Activated T-cell treated with anti-CD3 and anti-CD28 coated beads, Interleukin-2, amount 50 U/mL, for 48 hours (primary cell): ENCODE data around the gene FRMD4A.
"Not testable (repeated sequence)": the region's sequence is repeated elsewhere in the genome, so short reads cannot be mapped to it uniquely, and the experiment has no call there.

ENCODE experiments used
- DNase-seq, 2 experiments: peaks; one replicate each; pipeline ENCODE4 v3.0.0-alpha.2; 2020

Gene FRMD4A

DNA sequence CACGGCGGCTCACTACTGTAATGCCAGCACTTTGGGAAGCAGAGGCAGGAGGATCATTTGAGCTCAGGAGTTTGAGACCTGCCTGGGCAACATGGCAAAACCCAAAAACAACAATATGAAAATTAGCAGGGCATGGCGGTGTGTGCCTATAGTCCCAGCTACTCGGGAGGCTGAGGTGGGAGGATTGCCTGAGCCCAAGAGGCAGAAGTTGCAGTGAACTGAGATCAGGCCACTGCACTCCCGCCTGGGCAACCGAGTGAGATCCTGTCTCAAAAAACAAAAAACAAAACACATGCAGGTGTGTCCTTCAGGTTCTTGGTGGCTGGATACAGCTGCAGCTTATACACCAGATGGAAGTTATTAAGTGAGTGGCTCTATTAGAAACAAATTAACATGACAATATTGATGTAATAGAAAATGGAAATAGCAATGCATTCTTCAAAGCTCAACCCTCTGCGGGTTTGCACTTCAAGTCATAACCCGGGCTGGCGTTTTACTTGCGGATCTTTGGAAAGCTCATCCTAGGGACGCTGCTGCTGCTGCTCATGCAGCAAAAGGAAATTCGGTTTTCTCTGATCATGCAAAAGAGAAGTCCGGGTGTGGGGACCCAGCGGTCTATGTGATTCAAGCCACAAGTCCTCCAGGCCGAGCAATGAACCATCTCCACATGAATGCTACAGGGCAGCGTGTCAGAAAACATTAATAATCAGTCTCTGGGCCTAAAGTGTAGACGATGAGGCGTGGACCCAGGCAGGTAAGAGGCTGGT is 462.0 kb downstream of the FRMD4A start:
- no peak for DNase-seq

DNA sequence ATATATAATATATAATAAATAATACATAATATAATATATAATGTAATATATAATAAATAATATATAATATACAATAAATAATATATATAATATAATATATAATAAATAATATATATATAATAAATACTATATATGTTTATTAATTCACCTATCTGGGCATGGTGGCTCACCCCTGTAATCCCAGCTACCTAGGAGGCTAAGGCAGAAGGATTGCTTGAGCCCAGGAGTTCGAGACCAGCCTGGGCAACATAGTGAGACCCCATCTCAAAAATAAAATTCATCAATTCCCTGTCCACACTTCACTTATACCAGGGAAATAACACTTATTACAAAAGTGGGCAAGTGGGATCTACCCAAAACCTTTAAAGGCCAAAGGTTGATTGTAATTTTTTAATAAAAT is 462.9 kb downstream of the FRMD4A start:
- DNase-seq, result no peak

DNA sequence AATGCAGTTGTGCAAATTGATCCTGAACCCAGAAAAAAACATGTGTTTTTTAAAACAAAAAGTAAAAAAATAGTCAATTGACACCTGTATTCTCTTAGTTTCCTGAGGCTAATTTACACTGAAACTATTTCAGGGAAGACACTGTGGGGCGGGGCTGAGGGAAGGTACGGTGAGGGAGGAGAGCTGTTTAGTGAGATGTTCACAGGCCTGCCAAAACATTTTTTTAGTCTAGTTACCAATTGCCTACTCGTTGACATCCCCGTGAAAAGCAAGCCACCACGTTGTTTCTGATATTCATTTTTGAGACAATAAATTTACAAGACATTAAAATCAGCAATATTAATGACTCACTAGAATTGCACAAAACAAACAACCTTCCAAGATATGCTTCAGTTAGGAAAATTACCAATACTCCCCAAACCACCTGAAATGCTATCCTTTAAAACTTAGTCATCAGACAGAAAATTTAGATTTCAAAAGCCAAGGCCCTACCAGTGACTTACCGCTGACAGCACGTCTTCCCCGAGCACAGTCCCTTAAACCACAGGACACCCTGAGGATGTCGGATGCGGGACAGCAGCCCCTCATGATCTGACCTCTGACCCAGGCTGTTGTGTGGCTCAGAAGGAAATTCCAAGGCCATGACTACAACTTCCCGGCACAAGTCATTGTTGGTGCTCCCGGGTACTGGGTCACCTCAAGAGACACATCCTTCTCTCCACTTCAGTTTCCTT is 464.8 kb downstream of the FRMD4A start:
- DNase-seq, result no peak

DNA sequence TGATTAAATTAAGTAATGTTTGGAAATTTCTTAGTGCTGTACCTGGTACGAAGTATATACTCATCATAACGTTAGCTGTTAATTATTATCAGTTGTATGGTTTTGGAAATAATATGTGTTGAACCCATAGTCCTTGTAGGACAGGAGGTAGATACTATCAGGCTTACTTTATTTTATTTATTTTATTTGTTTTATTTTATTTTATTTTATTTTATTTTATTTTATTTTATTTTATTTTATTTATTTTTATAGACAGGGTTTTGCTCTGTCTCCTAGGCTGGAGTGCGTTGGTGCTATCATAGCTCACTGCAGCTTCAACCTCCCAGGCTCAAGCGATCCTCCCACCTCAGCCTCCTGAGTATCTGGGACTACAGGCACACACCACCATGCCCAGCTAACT is 465.5 kb downstream of the FRMD4A start:
- not testable (repeated sequence) for DNase-seq

DNA sequence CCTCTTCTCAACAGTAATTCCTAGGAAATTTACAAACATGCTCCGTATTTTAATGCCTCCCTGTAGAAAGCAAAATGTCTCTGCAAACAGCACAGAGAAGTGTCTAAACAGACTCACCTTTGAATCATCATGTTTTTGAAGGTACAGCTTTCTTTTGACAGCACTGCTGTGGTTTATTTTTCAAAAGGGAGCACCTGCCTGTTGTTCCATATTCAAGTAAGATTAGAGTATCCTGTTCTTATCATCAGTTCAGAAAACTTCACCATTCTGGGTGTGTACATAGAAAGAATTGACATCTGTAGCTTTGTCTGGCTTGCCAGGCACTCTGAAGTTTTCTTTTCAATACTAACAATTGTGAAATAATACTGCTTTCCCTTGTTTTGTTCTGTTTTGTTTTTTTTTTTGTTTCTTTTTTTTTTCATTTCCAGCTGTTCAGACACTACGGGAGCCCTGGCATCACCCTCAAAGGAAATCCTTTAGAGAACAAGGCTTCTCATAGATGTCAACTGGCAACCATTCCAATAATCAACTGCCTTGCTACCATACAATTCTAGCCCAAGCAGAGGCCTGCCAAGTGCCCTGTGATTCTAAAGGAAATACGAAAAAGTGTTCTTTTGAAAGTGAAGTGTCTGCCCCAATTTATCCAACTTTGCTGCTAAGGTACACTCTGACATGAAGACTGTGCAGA is 468.0 kb downstream of the FRMD4A start:
- no peak for DNase-seq

DNA sequence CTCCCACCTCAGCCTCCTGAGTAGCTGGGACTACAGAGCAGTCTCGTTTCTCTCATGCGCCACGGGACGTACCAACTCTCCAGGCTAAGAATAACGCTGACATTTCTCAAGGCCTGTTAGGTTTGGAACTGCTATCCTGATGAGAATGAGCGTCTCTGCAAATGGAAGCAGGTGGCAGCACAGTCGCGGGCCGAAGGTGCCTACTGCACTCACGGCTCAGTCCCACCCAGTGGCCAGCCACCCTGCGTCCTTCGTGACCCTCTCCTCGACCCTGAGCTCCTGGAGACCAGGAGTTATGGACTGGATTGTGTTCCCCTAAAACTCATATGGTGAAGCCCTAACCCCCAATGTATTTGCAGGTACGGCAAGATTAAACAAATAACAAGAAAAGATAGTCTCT is 469.8 kb downstream of the FRMD4A start:
- DNase-seq, result no peak

DNA sequence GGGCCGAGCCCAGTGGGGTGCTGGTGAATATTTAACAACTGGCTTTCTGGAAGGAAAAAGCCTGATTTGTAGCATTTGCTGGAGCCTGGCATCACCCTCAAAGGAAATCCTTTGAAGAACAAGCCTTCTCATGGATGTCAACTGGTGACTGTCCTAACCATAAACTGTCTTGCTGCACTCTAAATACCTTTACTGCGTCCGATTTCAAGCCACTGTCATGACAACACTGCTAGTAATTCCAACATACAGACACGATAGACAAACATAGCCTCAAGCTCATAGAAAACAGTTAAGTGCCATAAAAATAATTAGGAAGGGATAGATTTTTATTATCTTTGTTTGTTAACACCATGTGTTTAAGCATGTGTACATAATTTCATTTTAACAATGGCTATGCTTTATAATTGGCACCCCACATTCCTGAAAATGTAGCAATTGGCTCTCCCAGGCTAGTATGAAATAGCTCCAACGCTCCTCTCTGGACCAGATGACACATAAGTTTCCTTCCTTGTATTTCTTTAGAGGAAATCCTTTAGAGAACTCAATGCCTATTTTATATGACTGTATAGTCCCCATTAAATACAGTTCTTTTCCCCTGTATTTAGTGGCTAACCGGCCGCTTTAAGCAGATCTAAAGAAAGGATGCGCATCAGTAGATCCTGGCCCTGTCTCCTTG is 470.6 kb downstream of the FRMD4A start:
- DNase-seq, result no peak

DNA sequence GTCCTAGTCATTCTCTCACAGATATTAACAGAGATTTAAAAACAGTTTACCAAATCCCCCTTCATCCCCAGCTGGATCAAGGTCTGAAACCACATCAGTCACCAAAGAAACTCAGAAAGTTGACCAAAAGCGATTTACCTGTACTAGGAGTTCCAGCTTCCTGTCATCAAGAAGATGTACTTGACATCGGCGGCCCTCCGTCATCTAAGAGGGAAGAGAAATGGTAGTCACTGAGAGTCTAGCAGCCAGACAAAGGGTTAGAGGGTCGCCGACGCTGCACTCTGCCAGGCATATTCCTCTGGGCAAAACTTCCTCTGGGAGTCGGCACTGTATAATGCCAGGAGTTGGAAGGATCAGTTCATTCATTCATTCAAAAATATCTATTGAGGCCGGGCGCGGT is 472.0 kb downstream of the FRMD4A start:
- DNase-seq, result no peak

DNA sequence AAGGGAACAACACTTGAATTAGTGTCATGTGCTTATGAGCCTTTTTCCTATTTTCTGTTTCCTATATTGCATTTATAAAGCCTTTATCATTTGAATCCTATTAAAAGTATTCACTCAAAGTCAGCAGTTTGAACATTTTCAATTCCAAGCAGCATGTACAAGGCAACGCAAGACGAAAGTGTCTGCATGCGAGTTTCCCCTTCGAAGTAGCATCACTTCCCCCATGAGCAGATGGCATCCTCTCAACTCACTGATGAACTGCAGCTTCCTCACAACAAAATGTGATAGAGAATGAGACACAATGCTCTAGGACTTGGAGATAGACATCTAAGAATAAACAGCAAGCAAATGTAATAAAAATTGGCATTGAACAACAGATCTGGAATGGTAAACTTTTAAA is 473.3 kb downstream of the FRMD4A start:
- DNase-seq, result no peak

DNA sequence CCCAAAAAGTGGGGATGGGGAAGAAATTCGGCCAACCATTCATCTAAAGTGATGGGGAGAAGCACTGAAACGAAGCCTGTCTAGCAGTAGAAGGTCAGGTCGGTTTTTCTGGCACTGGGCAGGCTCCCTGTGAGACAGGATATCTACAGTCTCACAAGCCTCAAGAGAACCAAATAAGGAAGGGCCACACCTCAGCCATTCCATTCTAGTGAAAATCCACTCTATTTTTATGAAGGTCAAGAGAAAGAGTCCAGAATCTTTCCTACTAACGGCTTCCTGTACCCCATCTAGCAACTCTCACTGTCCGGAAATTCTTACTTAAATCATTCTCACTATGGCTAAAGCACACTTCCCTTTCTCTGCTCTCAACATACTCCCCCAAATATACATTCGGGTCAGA is 476.9 kb downstream of the FRMD4A start:
- no peak for DNase-seq

DNA sequence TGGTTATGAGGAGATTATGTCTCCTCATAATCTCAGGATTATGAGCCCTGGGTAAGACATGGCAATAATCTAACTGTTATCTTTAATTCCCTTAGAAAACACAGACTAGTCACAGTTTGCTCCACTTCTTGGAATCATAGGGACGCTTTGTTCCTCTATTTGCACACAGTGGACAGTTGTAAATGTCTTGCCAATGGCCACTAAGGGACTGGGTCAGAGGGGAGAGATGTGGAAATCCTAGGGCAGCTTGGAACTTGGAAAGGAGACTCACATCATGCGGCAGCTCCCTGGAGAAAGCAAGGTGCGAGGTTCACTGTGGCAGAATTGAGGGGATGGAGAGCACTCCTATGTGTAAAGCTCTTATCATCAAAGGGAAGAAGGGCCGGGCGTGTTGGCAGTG is 477.9 kb downstream of the FRMD4A start:
- no peak for DNase-seq

DNA sequence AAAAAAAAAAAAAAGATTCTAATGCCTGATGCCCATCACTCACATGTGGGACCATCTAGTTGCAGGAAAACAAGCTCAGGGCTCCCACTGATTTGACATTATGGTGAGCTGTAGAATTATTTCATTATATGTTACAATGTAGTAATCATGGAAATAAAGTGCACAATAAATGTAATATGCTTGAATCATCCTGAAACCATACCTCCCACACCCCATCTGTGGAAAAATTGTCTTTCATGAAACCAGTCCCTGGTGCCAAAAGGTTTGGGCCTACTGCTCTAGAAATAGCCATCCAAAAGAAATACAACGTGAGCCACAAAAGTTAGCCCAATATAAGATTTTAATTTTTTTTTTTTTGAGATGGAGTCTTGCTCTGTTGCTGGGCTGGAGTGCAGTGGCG is 478.8 kb downstream of the FRMD4A start:
- no peak for DNase-seq

DNA sequence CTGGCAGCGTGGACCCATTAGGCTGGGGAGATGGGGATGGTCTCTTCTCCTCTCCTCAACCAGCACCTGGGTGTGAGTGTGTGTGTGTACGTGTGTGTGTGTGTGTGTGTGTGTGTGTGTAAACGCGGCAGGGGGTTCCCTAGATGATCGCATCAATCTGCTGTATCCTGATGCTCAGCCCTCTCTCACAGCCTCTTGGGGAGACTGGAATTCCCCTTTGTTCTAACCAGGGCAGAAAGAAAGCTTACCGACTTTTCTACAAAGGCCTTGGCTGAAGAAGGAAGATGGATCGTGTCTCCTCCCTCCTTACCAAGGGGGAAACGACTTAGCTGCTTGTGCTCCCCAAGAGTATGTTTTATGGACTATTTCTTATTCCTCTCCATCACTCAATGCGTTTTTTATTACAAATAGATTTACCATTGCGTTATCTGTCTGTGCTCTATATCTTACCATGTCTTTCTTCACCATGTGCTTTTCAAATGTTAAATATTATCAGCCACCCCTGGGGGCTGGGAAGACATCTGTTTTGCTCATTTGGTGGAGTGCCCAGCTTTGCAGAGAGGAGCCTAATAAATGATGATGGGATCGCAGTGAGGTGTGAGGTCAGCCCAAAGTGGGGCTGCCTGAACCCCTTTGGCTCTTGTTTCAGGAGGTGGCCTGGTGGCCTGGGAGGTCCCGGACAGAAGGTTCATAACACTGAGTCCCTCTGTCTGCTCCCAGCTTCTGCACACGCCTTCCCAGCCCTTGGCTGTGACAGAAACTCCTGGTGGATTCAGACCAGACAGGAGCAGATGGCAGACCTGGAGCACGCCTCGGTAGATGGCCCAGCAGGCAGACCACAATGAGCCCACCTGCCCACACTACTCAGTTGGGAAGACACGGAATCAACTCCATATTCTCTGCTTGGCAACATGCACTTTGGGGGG is 481.9 kb downstream of the FRMD4A start:
- DNase-seq, result no peak

DNA sequence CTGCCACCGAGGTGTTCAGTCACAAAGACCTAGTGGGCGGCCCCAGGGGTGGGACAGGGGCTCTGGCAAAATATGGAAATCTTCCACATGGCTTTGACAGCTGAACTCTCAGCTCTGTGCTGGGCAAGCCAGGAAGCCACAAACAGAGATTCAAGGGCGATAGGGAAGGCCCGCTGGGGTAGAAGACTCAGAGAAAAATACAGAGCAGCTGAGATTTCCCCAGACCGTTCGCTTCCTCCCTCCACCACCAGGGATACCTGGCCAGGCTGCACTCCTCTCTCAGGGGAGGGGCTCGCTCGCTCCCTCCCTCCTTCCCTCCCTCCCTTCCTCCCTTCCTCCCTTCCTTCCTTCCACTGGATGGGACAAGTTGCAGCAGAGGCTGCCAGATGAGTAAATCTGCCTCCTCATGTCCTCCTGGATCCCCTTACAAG is 483.5 kb downstream of the FRMD4A start:
- no peak for DNase-seq

DNA sequence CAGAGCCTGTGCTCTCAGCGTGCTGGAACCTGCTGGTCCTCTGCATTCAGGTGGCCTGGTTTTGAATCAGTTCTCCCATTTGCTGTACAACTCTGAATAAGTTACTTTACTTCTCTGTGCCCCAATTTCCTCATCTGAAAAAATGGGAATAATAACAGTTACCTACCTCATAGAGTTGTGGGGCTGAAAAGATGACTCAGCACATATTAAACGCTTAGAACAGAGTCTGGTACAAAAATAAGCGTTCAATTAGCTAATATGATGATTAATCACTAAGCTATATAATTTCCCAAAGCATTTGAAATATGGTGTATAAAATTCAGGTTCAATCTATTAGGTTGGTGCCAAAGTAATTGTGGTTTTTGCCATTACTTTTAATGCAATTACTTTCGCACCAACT is 484.8 kb downstream of the FRMD4A start:
- DNase-seq, result no peak

DNA sequence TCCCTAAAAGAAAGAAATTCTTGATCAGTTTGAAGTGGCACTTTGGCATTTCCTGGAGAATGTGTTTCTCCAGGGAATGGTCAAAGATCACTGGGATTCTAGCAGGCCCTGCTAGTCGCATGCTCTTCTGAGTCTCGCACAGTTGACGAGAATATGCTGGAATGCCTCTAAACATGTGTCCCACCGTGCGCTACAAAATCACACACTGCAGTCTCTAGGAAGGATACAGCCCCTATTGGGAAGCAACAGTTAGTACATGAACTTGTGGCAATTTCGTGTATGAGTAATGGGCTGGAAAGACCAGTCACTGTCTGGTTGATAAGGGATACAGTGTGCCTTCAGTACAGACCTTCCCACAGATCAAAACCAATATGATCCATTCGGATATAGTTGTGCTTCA is 486.1 kb downstream of the FRMD4A start:
- no peak for DNase-seq

DNA sequence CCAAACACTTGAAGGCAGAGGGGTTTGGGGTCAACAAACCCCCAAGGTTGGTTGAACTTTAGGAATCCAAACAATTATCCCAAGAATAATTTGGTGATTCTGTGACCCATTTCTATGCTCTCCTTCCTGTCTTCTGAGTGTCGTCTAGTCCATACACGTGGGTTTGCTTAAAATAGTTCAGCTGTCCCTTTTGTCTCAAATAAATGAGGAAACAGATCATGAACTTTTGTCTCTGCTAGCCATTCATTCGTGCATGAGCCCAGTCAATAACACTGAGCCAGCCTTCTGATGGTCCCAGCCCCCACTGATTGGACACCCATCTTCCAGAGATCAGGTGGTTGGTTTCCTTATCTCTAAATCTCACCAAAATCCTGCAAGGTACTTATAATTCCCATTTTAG is 488.6 kb downstream of the FRMD4A start:
- no peak for DNase-seq

DNA sequence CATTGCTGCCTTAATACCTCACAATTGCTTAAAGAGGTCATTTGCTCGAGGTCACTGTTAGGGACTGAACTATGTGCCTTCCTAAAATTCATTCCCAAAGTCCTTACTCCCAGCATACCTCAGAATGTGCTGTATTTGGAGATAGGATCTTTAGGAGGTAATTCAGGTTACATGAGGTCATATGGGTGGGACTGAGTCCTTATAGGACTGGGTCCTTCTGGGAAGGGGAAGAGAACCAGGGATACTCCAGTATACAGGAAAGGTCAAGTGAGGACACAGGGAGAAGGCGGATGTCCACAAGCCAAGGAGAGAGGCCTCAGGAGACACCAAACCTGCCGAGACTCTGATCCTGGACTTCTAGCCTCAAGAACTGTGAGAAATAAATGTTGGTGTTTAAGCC is 490.7 kb downstream of the FRMD4A start:
- no peak for DNase-seq

DNA sequence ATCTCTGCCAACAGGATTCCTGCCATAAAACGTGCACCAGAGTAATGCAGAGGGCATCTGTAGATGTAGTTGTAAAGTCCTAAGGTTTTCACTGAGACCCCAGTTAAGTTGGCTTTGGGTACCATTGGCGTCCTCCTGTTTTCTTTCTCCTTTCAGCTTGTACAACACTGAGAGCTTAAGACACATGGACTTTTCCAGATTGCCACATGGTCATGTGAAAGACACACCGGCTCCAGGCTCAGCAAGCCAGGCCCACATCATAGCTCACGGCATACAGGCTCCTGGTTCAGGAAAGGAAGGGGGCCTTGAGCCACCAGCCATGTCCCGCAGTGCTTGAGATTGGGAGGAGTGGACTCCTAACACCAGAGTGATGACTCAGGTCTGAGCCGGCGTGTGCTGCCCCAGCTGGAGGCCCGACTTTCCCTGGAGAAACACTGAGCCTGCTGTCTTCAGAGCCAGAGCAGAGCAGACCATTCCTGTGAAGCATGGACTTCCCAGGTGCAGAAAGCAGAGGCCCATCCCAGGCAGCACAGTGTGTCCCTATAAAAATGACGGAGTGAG is 491.2 kb downstream of the FRMD4A start:
- no peak for DNase-seq

DNA sequence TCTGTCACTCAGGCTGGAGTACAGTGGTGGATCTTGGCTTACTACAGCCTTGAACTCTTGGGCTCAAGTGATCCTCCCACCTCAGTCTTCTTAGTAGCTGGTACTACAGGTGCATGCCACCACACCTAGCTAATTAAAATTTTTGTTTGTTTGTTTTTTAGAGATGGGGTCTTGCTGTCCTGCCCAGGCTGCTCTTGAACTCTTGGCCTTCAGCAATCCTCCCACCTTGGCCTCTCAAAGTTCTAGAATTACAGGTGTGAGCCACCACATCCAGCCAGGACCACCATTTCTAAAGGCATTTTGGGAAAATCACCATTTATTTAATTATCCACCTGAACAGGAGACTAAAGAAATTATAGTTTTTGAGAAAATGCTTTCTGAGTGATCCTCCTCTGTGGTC is 491.7 kb downstream of the FRMD4A start:
- DNase-seq, result no peak

DNA sequence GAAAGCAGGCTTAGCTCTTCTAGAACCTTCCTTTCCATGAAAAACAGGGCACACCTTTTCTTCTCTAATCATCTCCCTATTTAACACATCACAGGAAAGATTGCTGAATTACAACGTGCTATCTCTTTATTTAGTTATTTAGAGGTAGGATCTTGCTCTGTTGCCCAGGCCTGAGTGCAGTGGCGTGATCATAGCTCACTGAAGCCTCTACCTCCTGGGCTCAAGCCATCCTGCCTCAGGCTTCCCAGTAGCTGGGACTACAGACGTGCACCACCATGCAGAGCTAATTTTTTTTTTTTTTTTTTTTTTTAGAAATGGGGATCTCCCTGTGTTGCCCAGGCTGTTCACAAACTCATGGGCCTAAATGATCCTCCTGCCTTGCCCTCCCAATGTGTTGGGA is 492.8 kb downstream of the FRMD4A start:
- DNase-seq, result no peak
